NT2/D1 (cell line): ENCODE measurements around the gene TPP2.

Experiments
- DNase-seq: peaks from one replicate; pipeline ENCODE4 v3.0.0-alpha.2; 2011; ENCODE audit warnings: low read depth, low spot score
- H3K27me3 ChIP-seq: 2 replicates; pipeline ENCODE4 v1.6.0; 2011; ENCODE audit warnings: mild to moderate bottlenecking; ENCODE audit not compliant: insufficient read length, insufficient read depth
- H3K36me3 ChIP-seq: 2 replicates; pipeline ENCODE4 v1.6.1; 2011; ENCODE audit warnings: mild to moderate bottlenecking, low read length, mixed read lengths; ENCODE audit not compliant: insufficient read depth, insufficient read length
- H3K4me1 ChIP-seq: 2 replicates; pipeline ENCODE4 v1.5.1; 2011; ENCODE audit not compliant: insufficient read depth, insufficient read length
- H3K4me3 ChIP-seq: 2 replicates; pipeline ENCODE4 v1.5.1; 2011; ENCODE audit warnings: low read depth; ENCODE audit not compliant: insufficient read length
- H3K9ac ChIP-seq: 2 replicates; pipeline ENCODE4 v1.6.0; 2011; ENCODE audit warnings: low read depth; ENCODE audit not compliant: insufficient read length
- H3K9me3 ChIP-seq: 2 replicates; pipeline ENCODE4 v1.5.1; 2011; ENCODE audit warnings: mild to moderate bottlenecking, low read length; ENCODE audit not compliant: insufficient read depth
- SUZ12 ChIP-seq: IDR thresholded peaks from 2 replicates; pipeline ENCODE4 v1.6.1; 2011; ENCODE audit not compliant: insufficient read length, insufficient read depth; ENCODE audit errors: extremely low read depth
- YY1 ChIP-seq: IDR thresholded peaks from 2 replicates; pipeline ENCODE4 v1.6.1; 2011; ENCODE audit not compliant: insufficient read length, insufficient read depth
- ZNF274 ChIP-seq: IDR thresholded peaks from 2 replicates; pipeline ENCODE4 v1.6.1; 2011; ENCODE audit warnings: mild to moderate bottlenecking, low read depth, low read length

Gene TPP2

DNA sequence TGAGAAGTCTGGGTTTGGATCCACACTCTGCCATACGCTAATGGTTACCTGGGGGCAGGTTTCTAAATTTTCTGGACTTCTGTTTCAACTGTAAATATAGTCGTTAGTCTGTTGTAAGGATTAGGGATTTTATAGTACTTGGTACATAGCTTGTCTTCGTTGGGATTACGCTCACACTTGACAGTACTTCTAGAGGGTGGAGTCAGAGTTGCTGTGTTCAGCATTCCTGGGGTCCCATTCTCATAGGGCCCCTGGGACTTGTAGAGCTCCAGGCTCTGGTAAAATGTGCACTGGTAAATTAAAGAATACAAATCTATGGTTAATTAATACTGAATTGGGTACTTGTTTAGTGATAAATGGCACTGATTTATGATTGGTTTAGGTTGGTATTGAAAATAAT lies 45.2 kb downstream of the TPP2 start:
- no peak overlapping the region for H3K4me3 ChIP-seq
- TF ChIP-seq SUZ12 = no peak
- TF ChIP-seq YY1 = no peak
- TF ChIP-seq ZNF274 = no peak
- no peaks in the 10 kb centered on the region for H3K27me3 ChIP-seq
- no peaks in the 10 kb centered on the region for H3K9me3 ChIP-seq
- H3K4me1 ChIP-seq = no peaks in the 10 kb centered on the region
- no peak for DNase-seq
- H3K36me3 ChIP-seq = peaks cover 71% of the 10 kb centered on the region
- no peak overlapping the region for H3K9ac ChIP-seq

- peaks cover 70% of the 10 kb centered on the region for H3K36me3 ChIP-seq
- no peaks in the 10 kb centered on the region for H3K4me1 ChIP-seq
- TF ChIP-seq YY1 = no peak
- no peak overlapping the region for H3K4me3 ChIP-seq
- H3K9me3 ChIP-seq = no peaks in the 10 kb centered on the region
- DNase-seq = no peak
- H3K9ac ChIP-seq = no peak overlapping the region
- no peaks in the 10 kb centered on the region for H3K27me3 ChIP-seq
These were observed 45.7 kb downstream of the TPP2 start for GRCh38 chr13:102642475-102642874.

- no peak for TF ChIP-seq SUZ12
- TF ChIP-seq ZNF274 = no peak
- TF ChIP-seq YY1 = no peak
- H3K9ac ChIP-seq = no peak overlapping the region
- no peaks in the 10 kb centered on the region for H3K4me1 ChIP-seq
- H3K27me3 ChIP-seq = no peaks in the 10 kb centered on the region
- no peak overlapping the region for H3K4me3 ChIP-seq
- no peaks in the 10 kb centered on the region for H3K9me3 ChIP-seq
- peaks cover 70% of the 10 kb centered on the region for H3K36me3 ChIP-seq
- no peak for DNase-seq
These were observed 46.9 kb downstream of the TPP2 start for GRCh38 chr13:102643656-102644055.

- H3K9me3 ChIP-seq = no peaks in the 10 kb centered on the region
- H3K36me3 ChIP-seq = peaks cover 78% of the 10 kb centered on the region
- no peak for TF ChIP-seq SUZ12
- no peak for TF ChIP-seq ZNF274
- TF ChIP-seq YY1 = no peak
- DNase-seq = no peak
- no peak overlapping the region for H3K4me3 ChIP-seq
- H3K9ac ChIP-seq = no peak overlapping the region
- H3K27me3 ChIP-seq = no peaks in the 10 kb centered on the region
- H3K4me1 ChIP-seq = no peaks in the 10 kb centered on the region
These were observed 48.9 kb downstream of the TPP2 start for GRCh38 chr13:102645701-102646100.

- H3K27me3 ChIP-seq = no peaks in the 10 kb centered on the region
- peaks cover 60% of the 10 kb centered on the region for H3K36me3 ChIP-seq
- DNase-seq = no peak
- TF ChIP-seq YY1 = no peak
- no peak overlapping the region for H3K9ac ChIP-seq
- H3K4me3 ChIP-seq = no peak overlapping the region
- H3K4me1 ChIP-seq = no peaks in the 10 kb centered on the region
- no peaks in the 10 kb centered on the region for H3K9me3 ChIP-seq
These were observed 51.3 kb downstream of the TPP2 start for GRCh38 chr13:102648046-102648445.

- Histone ChIP-seq H3K9me3 (no peaks in the 10 kb centered on the region), H3K4me3 (no peak overlapping the region), H3K4me1 (no peaks in the 10 kb centered on the region), H3K27me3 (no peaks in the 10 kb centered on the region), H3K9ac (no peak overlapping the region), H3K36me3 (peaks cover 57% of the 10 kb centered on the region)
- TF ChIP-seq YY1 (no peak), ZNF274 (no peak), SUZ12 (no peak)
- DNase-seq = no peak
These were observed 53.7 kb downstream of the TPP2 start for GRCh38 chr13:102650444-102650843.

DNA sequence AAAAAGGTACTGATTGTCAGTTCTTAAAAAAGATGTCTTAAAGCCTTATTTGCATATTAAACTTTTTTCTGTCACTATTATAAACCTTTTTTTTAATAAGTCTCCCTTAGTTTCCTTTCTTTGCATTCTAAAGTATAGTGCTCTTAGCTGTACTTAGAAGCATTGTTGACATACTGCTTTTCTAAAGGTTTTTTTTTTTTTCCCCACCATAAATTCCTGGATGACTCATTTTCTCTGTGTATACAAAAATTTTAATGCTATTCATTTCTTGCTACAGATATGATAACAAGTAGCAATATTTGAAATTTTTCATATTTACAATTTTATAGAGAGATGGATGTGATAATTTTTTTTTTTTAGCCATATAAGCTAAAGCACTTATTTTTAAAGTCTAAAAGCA lies 54.6 kb downstream of the TPP2 start:
- no peaks in the 10 kb centered on the region for H3K27me3 ChIP-seq
- H3K9me3 ChIP-seq = no peaks in the 10 kb centered on the region
- TF ChIP-seq SUZ12 = no peak
- TF ChIP-seq ZNF274 = no peak
- no peak for TF ChIP-seq YY1
- H3K9ac ChIP-seq = no peak overlapping the region
- H3K4me3 ChIP-seq = no peak overlapping the region
- no peak for DNase-seq
- H3K4me1 ChIP-seq = no peaks in the 10 kb centered on the region
- peaks cover 58% of the 10 kb centered on the region for H3K36me3 ChIP-seq

GRCh38 chr13:102651892-102652291 lies 55.1 kb downstream of the TPP2 start:
- H3K27me3 ChIP-seq = no peaks in the 10 kb centered on the region
- TF ChIP-seq YY1 = no peak
- no peak for TF ChIP-seq ZNF274
- no peak for TF ChIP-seq SUZ12
- H3K36me3 ChIP-seq = peaks cover 56% of the 10 kb centered on the region
- no peaks in the 10 kb centered on the region for H3K9me3 ChIP-seq
- H3K9ac ChIP-seq = no peak overlapping the region
- H3K4me1 ChIP-seq = no peaks in the 10 kb centered on the region
- no peak overlapping the region for H3K4me3 ChIP-seq
- DNase-seq = no peak
